Activated T-cell treated with anti-CD3 and anti-CD28 coated beads, Interleukin-2, amount 50 U/mL, for 48 hours (primary cell): ENCODE measurements around the gene KRTAP22-1.

Source experiments
- DNase-seq, 2 experiments: peaks; one replicate each; pipeline ENCODE4 v3.0.0-alpha.2; 2020

The KRTAP22-1 gene

GRCh38 chr21:30628109-30628508 lies 27.2 kb downstream of the KRTAP22-1 start:
- no peak for DNase-seq

DNA sequence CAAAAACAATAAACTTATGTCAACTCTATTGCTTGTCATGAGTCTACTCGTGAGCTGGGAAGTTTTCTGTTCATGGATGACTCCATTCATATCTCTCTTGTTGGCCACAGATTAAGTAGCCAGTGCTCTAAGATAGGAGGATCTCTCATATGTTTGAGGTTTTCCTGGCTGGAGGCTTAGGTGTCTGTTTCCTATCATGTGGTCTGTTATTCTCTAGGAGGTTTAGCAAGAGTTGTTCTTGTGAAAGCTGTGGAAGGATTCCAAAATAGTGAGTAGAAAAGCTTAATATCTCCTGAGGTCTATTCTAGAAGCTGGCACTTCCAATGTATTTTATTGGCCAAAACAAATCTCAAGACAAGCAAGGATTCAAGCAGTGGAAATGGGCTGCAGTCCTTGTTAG lies 28.3 kb downstream of the KRTAP22-1 start:
- DNase-seq: no peak

DNA sequence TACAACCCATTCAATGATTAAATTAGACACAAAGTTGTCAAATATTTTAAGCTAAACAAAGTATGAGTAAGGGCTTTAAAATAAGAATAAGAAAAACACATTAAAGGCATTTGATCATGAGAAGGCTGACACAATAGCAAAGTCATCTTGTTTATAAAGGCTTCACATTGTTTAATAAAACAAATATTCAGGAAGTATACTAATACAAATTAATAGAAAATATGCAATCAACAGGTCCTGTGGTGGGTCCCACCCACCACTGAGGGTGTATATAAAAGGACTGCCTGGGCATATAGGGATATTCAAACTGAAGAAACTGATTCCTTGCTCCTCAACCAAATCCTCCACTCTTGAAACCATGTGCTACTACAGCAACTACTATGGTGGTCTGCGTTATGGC lies 34.0 kb downstream of the KRTAP22-1 start, which contains the start of gene KRTAP20-2:
TSS of gene KRTAP20-2 (plus strand) at position 301 of the 400 bp plus-strand sequence. CDS start at position 359, 58 bp downstream.
- no peak for DNase-seq

- DNase-seq: no peak
Observed at GRCh38 chr21:30638686-30639085, 37.8 kb downstream of the KRTAP22-1 start.

DNA sequence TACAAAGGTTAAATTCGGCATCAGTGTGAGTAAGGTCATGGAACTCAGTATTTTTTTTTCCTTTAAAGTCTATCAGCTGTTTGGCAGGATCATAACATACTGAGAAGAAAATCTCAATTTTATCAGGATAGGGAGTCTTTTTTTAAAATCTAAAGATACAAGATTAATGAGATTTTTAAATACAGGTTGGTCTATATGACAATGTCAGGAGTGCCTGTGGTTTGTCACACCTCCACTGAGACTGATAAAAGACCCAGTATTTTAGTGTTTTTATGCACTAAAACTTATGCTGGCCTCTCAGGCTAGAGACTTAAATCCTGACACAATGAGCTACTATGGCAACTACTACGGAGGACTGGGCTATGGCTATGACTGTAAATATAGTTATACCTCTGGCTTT lies 41.7 kb downstream of the KRTAP22-1 start, which contains the start of gene KRTAP20-3:
TSS of gene KRTAP20-3 (plus strand) at position 301 of the 400 bp plus-strand sequence.
- DNase-seq: no peak

- no peak for DNase-seq
Observed at GRCh38 chr21:30646904-30647414, 46.1 kb downstream of the KRTAP22-1 start.
